ENCODE measurements around the gene WDR20. TPM values are rescaled to one million over a fixed set of nuclear protein-coding genes. Genes with fewer than 3 reads are reported as not detected.
"Not testable (repeated sequence)": the region's sequence is repeated elsewhere in the genome, so short reads cannot be mapped to it uniquely, and the experiment has no call there.

WDR20 gene
- total RNA-seq, 1 donor from 2014 or later: 30.4 TPM

GRCh38 chr14:102164965-102165364 is 25.3 kb downstream of the WDR20 start:
- no peak overlapping the region for H3K27ac Mint-ChIP-seq
- no peaks in the 10 kb centered on the region for H3K9me3 Mint-ChIP-seq
- intact Hi-C loops (cut with micrococcal nuclease): no loop called here
- peaks cover 22% of the 10 kb centered on the region for H3K4me1 Mint-ChIP-seq
- no peak for DNase-seq
- H3K4me3 Mint-ChIP-seq: no peak overlapping the region
- peaks cover 18% of the 10 kb centered on the region for H3K36me3 Mint-ChIP-seq (ENCODE audit: low read depth)
- no peaks in the 10 kb centered on the region for H3K27me3 Mint-ChIP-seq

- H3K4me3 Mint-ChIP-seq: no peak overlapping the region
- H3K9me3 Mint-ChIP-seq: no peaks in the 10 kb centered on the region
Measured at GRCh38 chr14:102170061-102170460, 30.4 kb downstream of the WDR20 start.

GRCh38 chr14:102171173-102172020 is 31.7 kb downstream of the WDR20 start:
- Mint-ChIP-seq H3K9me3 (no peaks in the 10 kb centered on the region), H3K36me3 (ENCODE audit: low read depth) (peaks cover 14% of the 10 kb centered on the region), H3K27me3 (no peaks in the 10 kb centered on the region), H3K4me3 (no peak overlapping the region), H3K4me1 (peaks cover 12% of the 10 kb centered on the region), H3K27ac (no peak overlapping the region)
- DNase-seq: no peak
- intact Hi-C loops (cut with micrococcal nuclease): no loop called here

More at GRCh38 chr14:102170061-102170460, 30.4 kb downstream of the WDR20 start:
- DNase-seq: no peak
- intact Hi-C loops (cut with micrococcal nuclease): no loop called here
- Mint-ChIP-seq H3K36me3 (ENCODE audit: low read depth) (peaks cover 10% of the 10 kb centered on the region), H3K27me3 (no peaks in the 10 kb centered on the region), H3K4me1 (peaks cover 10% of the 10 kb centered on the region), H3K27ac (no peak overlapping the region)

GRCh38 chr14:102172021-102172272 is 32.2 kb downstream of the WDR20 start:
- H3K4me3 Mint-ChIP-seq; H3K4me1 Mint-ChIP-seq; H3K27ac Mint-ChIP-seq; DNase-seq; H3K9me3 Mint-ChIP-seq; H3K27me3 Mint-ChIP-seq; intact Hi-C loops (cut with micrococcal nuclease): not testable (repeated sequence)
- H3K36me3 Mint-ChIP-seq (ENCODE audit: low read depth): peaks cover 14% of the 10 kb centered on the region

GRCh38 chr14:102172721-102173120 is 33.0 kb downstream of the WDR20 start:
- Mint-ChIP-seq H3K4me1 (peaks cover 12% of the 10 kb centered on the region), H3K36me3 (ENCODE audit: low read depth) (peaks cover 14% of the 10 kb centered on the region)
- intact Hi-C loops (cut with micrococcal nuclease); H3K4me3 Mint-ChIP-seq; DNase-seq; H3K27ac Mint-ChIP-seq; H3K27me3 Mint-ChIP-seq; H3K9me3 Mint-ChIP-seq: not testable (repeated sequence)

- H3K27me3 Mint-ChIP-seq: no peaks in the 10 kb centered on the region
- intact Hi-C loops (cut with micrococcal nuclease): no loop called here
- DNase-seq: no peak
- peaks cover 23% of the 10 kb centered on the region for H3K4me1 Mint-ChIP-seq
- no peak overlapping the region for H3K27ac Mint-ChIP-seq
- H3K4me3 Mint-ChIP-seq: no peak overlapping the region
- H3K9me3 Mint-ChIP-seq: no peaks in the 10 kb centered on the region
- peaks cover 9% of the 10 kb centered on the region for H3K36me3 Mint-ChIP-seq (ENCODE audit: low read depth)
Measured at GRCh38 chr14:102177161-102177560, 37.5 kb downstream of the WDR20 start.

GRCh38 chr14:102178806-102179205 is 39.1 kb downstream of the WDR20 start:
- H3K4me3 Mint-ChIP-seq: no peak overlapping the region
- peaks cover 8% of the 10 kb centered on the region for H3K36me3 Mint-ChIP-seq (ENCODE audit: low read depth)
- H3K9me3 Mint-ChIP-seq: no peaks in the 10 kb centered on the region
- peaks cover 31% of the 10 kb centered on the region for H3K4me1 Mint-ChIP-seq
- DNase-seq: no peak
- H3K27me3 Mint-ChIP-seq: no peaks in the 10 kb centered on the region
- no peak overlapping the region for H3K27ac Mint-ChIP-seq
- intact Hi-C loops (cut with micrococcal nuclease): no loop called here

GRCh38 chr14:102180248-102180998 is 40.7 kb downstream of the WDR20 start:
- intact Hi-C loops (cut with micrococcal nuclease): loop anchor here (5.0 to 10.0 kb wide), 2 partner anchors 86 to 137 kb away; partner anchors contain the start of gene ZNF839
- H3K27ac Mint-ChIP-seq: peak overlapping the region; percentile 20
- no peak for DNase-seq
- no peaks in the 10 kb centered on the region for H3K27me3 Mint-ChIP-seq
- H3K36me3 Mint-ChIP-seq (ENCODE audit: low read depth): peaks cover 2% of the 10 kb centered on the region
- peaks cover 41% of the 10 kb centered on the region for H3K4me1 Mint-ChIP-seq
- no peak overlapping the region for H3K4me3 Mint-ChIP-seq
- H3K9me3 Mint-ChIP-seq: no peaks in the 10 kb centered on the region

GRCh38 chr14:102181187-102181586 is 41.5 kb downstream of the WDR20 start:
- H3K4me1 Mint-ChIP-seq: peaks cover 38% of the 10 kb centered on the region
- H3K4me3 Mint-ChIP-seq: no peak overlapping the region
- H3K36me3 Mint-ChIP-seq (ENCODE audit: low read depth): peaks cover 1% of the 10 kb centered on the region
- intact Hi-C loops (cut with micrococcal nuclease): loop anchor here (5.0 to 10.0 kb wide), 2 partner anchors 86 to 136 kb away; partner anchors contain the start of gene ZNF839
- no peaks in the 10 kb centered on the region for H3K9me3 Mint-ChIP-seq
- H3K27me3 Mint-ChIP-seq: no peaks in the 10 kb centered on the region
- no peak for DNase-seq
- H3K27ac Mint-ChIP-seq: peak overlapping the region; percentile 20

- no peak for DNase-seq
- Mint-ChIP-seq H3K27me3 (no peaks in the 10 kb centered on the region), H3K4me1 (peaks cover 38% of the 10 kb centered on the region), H3K4me3 (no peak overlapping the region), H3K36me3 (ENCODE audit: low read depth) (peaks cover 1% of the 10 kb centered on the region), H3K27ac (no peak overlapping the region), H3K9me3 (no peaks in the 10 kb centered on the region)
- intact Hi-C loops (cut with micrococcal nuclease): loop anchor here (5.0 to 10.0 kb wide), 2 partner anchors 87 to 135 kb away; partner anchors contain the start of gene ZNF839
Measured at GRCh38 chr14:102182190-102182589, 42.5 kb downstream of the WDR20 start.

- intact Hi-C loops (cut with micrococcal nuclease): loop anchor here (5.0 to 10.0 kb wide), 2 partner anchors 88 to 134 kb away; partner anchors contain the start of gene ZNF839
- no peak overlapping the region for H3K4me3 Mint-ChIP-seq
- H3K36me3 Mint-ChIP-seq (ENCODE audit: low read depth): peaks cover 1% of the 10 kb centered on the region
- H3K4me1 Mint-ChIP-seq: peaks cover 35% of the 10 kb centered on the region
- H3K27ac Mint-ChIP-seq: peak overlapping the region; percentile 92
- no peaks in the 10 kb centered on the region for H3K27me3 Mint-ChIP-seq
- DNase-seq: no peak
- H3K9me3 Mint-ChIP-seq: no peaks in the 10 kb centered on the region
Measured at GRCh38 chr14:102182936-102183619, 43.4 kb downstream of the WDR20 start.

GRCh38 chr14:102183886-102184285 is 44.2 kb downstream of the WDR20 start:
- intact Hi-C loops (cut with micrococcal nuclease): loop anchor here (1.0 to 10.0 kb wide), 4 partner anchors 17 to 133 kb away; partner anchors contain the start of gene ZNF839
- Mint-ChIP-seq H3K27me3 (no peaks in the 10 kb centered on the region), H3K4me1 (peaks cover 35% of the 10 kb centered on the region), H3K36me3 (ENCODE audit: low read depth) (no peaks in the 10 kb centered on the region), H3K9me3 (no peaks in the 10 kb centered on the region), H3K27ac (peak overlapping the region; percentile 92), H3K4me3 (peak overlapping the region; percentile 50)
- DNase-seq: no peak

- Mint-ChIP-seq H3K27me3 (no peaks in the 10 kb centered on the region), H3K27ac (peak overlapping the region; percentile 92), H3K36me3 (ENCODE audit: low read depth) (no peaks in the 10 kb centered on the region), H3K4me1 (peaks cover 35% of the 10 kb centered on the region), H3K4me3 (peak overlapping the region; percentile 50), H3K9me3 (no peaks in the 10 kb centered on the region)
- DNase-seq: no peak
- intact Hi-C loops (cut with micrococcal nuclease): loop anchor here (1.0 to 10.0 kb wide), 4 partner anchors 16 to 133 kb away; partner anchors contain the start of gene ZNF839
Measured at GRCh38 chr14:102184316-102185035, 44.8 kb downstream of the WDR20 start.

All from activated CD4-positive, alpha-beta T cell treated with anti-CD3 and anti-CD28 coated beads, Interleukin-2, amount 10 ng/mL, durations not matched to agents 24 days and 14 days (primary cell).